ENCODE data around the gene DSEL.
A peak's percentile ranks its signal among the peaks of the same experiment; 100 is the strongest.

Gene DSEL

GRCh38 chr18:67516539-67517443 is at the start of gene DSEL:
Gene DSEL, minus strand, starts transcription at chr18:67516720. Its CDS starts 2,112 bp downstream, at chr18:67514608.
- peak; percentile 67 for DNase-seq

- DNase-seq, result no peak
These were observed 36.9 kb upstream of the DSEL start for GRCh38 chr18:67553437-67553836.

GRCh38 chr18:67550872-67551520 is 34.5 kb upstream of the DSEL start:
- no peak for DNase-seq

- DNase-seq, result no peak
These were observed 33.4 kb upstream of the DSEL start for GRCh38 chr18:67549946-67550345.

- no peak for DNase-seq
These were observed 29.2 kb upstream of the DSEL start for GRCh38 chr18:67545681-67546080.

GRCh38 chr18:67540559-67540958 is 24.0 kb upstream of the DSEL start:
- DNase-seq, result no peak

GRCh38 chr18:67531929-67532328 is 15.4 kb upstream of the DSEL start:
- no peak for DNase-seq

- peak; percentile 13 for DNase-seq
These were observed 9.0 kb upstream of the DSEL start for GRCh38 chr18:67525328-67526099.

GRCh38 chr18:67520351-67520921 is 3.9 kb upstream of the DSEL start:
- no peak for DNase-seq

- DNase-seq, result no peak
These were observed 3.1 kb upstream of the DSEL start for GRCh38 chr18:67519592-67519991.

- DNase-seq, result no peak
These were observed 2.0 kb upstream of the DSEL start for GRCh38 chr18:67518566-67518965.

GRCh38 chr18:67517444-67517765 is 885 bp upstream of the DSEL start:
- DNase-seq, result no peak

GRCh38 chr18:67515942-67516538 is 480 bp downstream of the DSEL start:
- DNase-seq, result peak; percentile 9

- DNase-seq, result no peak
These were observed 1.5 kb downstream of the DSEL start for GRCh38 chr18:67514901-67515540.

- DNase-seq, result no peak
These were observed 2.1 kb downstream of the DSEL start for GRCh38 chr18:67514465-67514864.

GRCh38 chr18:67513280-67513679 is 3.2 kb downstream of the DSEL start:
- DNase-seq, result no peak

GRCh38 chr18:67511840-67512239 is 4.7 kb downstream of the DSEL start:
- no peak for DNase-seq

- no peak for DNase-seq
These were observed 5.7 kb downstream of the DSEL start for GRCh38 chr18:67510831-67511230.

GRCh38 chr18:67509741-67510391 is 6.7 kb downstream of the DSEL start:
- DNase-seq, result no peak

- DNase-seq, result no peak
These were observed 8.4 kb downstream of the DSEL start for GRCh38 chr18:67508146-67508545.

- no peak for DNase-seq
These were observed 11.8 kb downstream of the DSEL start for GRCh38 chr18:67504739-67505138.

Data from GOT3 (cell line).